GM18505 (cell line): ENCODE results near the gene STING1.
"Not testable (repeated sequence)": the region's sequence is repeated elsewhere in the genome, so short reads cannot be mapped to it uniquely, and the experiment has no call there.

Experiments used
- ATAC-seq: cut with Tn5 transposase; IDR thresholded peaks from one replicate; pipeline ENCODE4 v1.9.1; 2021; ENCODE audit not compliant: unreplicated experiment
- POLR2A ChIP-seq: IDR thresholded peaks from 4 replicates; pipeline ENCODE4 v1.6.1; 2011; ENCODE audit warnings: borderline replicate concordance; ENCODE audit not compliant: insufficient read depth, insufficient read length; ENCODE audit errors: extremely low read depth

STING1 gene

GRCh38 chr5:139482050-139482889 lies at the start of gene STING1:
Gene STING1, minus strand, starts transcription at chr5:139482758. Its CDS starts 1,054 bp downstream, at chr5:139481704.
- TF ChIP-seq POLR2A, result no peak
- no peak for ATAC-seq

GRCh38 chr5:139531772-139532169 lies 49.2 kb upstream of the STING1 start:
- no peak for TF ChIP-seq POLR2A
- no peak for ATAC-seq

- ATAC-seq, result not testable (repeated sequence)
Observed at GRCh38 chr5:139530079-139530478, 47.5 kb upstream of the STING1 start.

DNA sequence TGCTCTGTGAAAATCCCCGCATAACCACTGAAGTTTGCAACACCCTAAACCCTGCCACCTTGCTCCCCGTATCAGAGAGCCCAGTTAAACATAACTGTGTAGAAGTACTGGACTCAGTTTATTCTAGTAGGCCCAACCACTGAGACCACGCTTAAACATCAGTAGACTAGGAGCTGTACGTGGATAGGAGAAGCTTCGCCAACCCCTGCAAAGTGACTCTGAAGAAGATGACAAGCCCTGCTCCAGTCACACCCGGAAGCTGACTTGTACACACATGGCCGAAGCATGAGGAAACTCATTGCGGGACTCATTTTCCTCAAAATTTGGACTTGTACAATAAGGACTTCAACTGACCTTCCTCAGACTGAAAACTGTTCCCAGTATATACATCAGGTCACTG lies 46.1 kb upstream of the STING1 start:
- not testable (repeated sequence) for ATAC-seq

DNA sequence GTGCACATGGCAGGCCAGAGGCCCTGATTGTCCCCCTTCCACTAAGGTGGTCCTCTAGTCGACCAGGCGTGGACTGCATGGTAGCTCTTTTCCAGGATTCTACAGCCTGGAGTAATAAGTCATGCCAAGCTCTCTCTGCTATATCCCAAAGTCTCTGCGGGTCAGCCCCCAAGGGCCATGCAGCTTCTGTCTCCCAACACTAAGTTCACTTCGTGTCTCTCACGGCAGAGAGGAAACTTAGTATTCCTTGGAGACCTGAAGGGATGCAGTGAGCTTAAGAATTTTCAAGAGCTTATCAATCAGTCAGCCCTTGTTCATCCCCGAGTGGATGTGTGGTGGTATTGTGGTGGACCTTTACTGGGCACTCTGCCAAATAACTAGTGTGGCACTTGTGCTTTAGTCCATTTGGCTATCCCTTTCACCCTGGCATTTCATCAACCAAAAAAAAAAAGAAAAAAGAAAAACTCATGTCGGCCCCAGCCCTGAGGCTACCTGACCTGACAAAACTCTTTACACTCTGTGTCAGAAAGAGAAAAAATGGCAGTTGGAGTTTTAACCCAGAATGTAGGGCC lies 45.4 kb upstream of the STING1 start:
- ATAC-seq, result not testable (repeated sequence)

DNA sequence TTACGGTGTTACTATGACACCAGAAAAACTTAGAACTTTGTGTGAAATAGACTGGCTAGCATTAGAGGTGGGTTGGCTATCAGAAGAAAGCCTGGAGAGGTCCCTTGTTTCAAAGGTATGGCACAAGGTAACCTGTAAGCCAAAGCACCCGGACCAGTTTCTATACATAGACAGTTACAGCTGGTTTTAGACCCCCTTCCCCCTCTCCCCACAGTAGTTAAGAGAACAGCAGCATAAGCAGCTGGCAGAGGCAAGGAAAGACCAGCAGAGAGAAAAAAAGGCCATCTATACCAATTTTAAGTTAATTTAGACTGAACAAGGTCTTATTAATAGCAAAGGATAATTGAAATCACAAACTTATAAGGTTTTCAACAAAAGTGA lies 44.5 kb upstream of the STING1 start:
- ATAC-seq, result not testable (repeated sequence)

- not testable (repeated sequence) for ATAC-seq
Observed at GRCh38 chr5:139526309-139527089, 43.9 kb upstream of the STING1 start.

- not testable (repeated sequence) for ATAC-seq
Observed at GRCh38 chr5:139525586-139526308, 43.2 kb upstream of the STING1 start.

DNA sequence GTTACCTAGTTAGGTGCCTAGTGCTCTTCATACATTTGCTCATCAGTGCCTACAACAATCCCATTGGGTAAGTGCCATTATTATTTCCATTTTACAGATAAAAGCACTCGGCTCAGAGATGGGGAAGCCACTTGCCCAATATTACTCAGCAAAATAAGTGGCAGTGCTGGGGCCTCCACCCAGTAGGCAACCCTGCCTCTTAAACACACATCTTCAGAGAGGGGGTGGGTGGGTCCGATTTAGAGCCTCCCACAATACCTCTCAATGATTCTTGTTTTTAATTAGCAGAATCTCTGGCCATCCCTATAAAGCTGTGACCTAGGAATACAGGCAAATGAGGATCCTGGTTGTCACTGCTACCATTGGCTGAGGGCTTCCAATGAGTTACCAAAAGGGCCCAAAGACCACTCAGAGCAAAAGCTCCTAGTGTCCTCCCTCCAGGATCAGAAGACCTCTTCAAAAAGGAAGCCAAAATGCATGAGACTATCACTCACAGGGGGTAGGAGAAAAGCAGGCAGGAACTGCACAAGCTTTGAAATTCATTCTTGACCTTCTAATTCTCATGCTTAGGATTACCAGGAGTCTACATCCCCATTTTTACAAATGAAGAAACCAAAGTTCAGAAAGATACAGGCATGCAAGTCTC lies 42.5 kb upstream of the STING1 start:
- TF ChIP-seq POLR2A, result no peak
- no peak for ATAC-seq

- ATAC-seq, result no peak
- TF ChIP-seq POLR2A, result no peak
Observed at GRCh38 chr5:139524446-139524845, 41.9 kb upstream of the STING1 start.

GRCh38 chr5:139523635-139524445 lies 41.3 kb upstream of the STING1 start:
- no peak for TF ChIP-seq POLR2A
- no peak for ATAC-seq

DNA sequence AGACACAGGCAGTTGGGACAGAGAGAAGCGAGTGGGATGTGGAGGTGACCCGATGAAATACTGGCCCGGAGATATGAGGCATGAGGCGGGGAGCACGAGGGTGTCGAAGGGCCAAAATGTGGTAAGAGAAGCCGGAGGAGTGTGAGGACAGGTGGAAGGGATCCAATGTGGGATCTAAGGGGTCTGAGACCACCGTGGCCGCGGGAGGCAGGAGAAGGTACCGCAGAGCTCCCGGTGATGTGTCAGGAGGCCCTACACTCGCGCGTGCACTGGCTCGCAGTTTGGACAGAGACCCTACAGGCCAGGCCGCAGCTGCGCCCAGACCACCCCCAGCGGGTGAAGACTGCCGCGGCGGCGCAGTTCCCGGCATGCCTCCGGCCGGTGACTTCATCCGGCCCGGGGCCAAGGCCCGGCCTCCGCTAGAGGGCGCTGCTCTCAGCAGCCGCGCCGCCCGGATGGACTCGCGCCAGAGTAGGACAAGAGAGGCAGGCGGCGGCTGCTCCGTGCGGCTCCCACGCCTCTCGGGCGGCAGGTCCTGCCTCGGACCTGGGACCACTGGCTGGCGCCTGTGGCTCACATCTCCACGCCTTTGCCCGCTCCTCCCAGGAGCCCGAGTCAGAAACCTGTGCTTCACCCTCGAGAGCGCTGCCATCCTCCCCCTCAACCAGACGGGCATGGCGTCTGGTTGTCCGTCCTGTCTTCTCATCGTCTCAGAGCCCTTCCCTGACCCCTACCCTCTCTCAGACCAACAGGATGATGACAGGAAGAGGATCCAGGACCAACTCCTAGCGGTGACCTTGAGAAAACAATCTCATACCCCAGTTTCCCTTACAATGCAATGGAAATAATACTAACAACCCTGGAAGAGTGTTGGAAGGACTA lies 35.4 kb upstream of the STING1 start:
- ATAC-seq, result peak; percentile 84
- TF ChIP-seq POLR2A, result peak; percentile 89
